Left colon (tissue), 2 donors: ENCODE measurements around the gene ISM2. TPM values are rescaled to one million over a fixed set of nuclear protein-coding genes. Genes with fewer than 3 reads are reported as not detected.

ENCODE experiments used
- ATAC-seq: fragments of 200-7000 bp; cut with Tn5 transposase; one replicate; pipeline ENCODE4 v1.9.1; 2020; ENCODE audit warnings: mild to moderate bottlenecking, moderate library complexity
- DNase-seq, 2 donors: peaks; one replicate each; pipeline ENCODE4 v3.0.0-alpha.2; 2020
- intact Hi-C, 2 donors: fragments of 100-400 bp; cut with DNase I in 1 of 2; cut with micrococcal nuclease in 1 of 2; formaldehyde crosslinking; loops; one replicate each; pipeline versions ENCODE4 v1.11.2 to v1.14.0; 2022; cut with DNase I, micrococcal nuclease
- total RNA-seq, 2 donors: library from RNA; stranded (reverse); fragmentation: NEBNext Ultra II Directional; extraction: Animal tissue kit (Norgen Biotek cat#: 25700); gene quantifications; one replicate each; pipeline ENCODE4 v1.2.1, GENCODE V29; 2021
- donor health status: DM: no; HTN: no; CAD: no.
- donor health status: DM: yes; HTN: yes; CAD: no.

ISM2 gene
- total RNA-seq, 2 donors from 2014 or later, result 0.14 TPM; not detected in 1

DNA sequence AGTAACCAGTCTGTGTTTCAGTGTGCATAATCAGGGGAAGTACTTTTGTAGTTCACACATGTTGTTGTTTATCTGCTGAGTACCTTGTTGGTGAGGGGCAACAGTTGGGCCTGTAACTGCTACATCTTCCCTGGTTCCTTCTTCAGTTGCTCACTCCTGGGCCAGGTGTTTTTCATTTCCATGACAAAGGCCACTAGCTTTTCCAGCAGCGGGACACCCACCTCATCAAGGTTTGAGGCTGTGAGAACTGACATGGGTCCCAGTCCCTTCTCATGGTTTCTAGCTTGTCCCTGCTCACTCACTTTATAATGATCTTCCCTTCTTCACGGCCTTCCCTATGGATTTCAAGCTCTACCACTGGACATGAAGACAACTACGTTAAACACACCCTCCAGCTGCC, 73.8 kb downstream of the ISM2 start:
- intact Hi-C loops, result no loop called here
- no peak for DNase-seq
- no peak for ATAC-seq

Other genes starting within 250 kb of the ISM2 start
- under 1 TPM in 1 of 2 donors, not detected in 1; 0.31 TPM for gene NGB, start 227.6 kb downstream of the ISM2 start, total RNA-seq
- gene POMT2, start 177.9 kb downstream of the ISM2 start, total RNA-seq, result 10 to 100 TPM; 15.9 to 24.0 TPM
- 10 to 100 TPM; 30.7 to 34.4 TPM for gene GSTZ1, start 177.8 kb downstream of the ISM2 start, total RNA-seq
- 1 to 10 TPM; 7.4 TPM for gene TMED8, start 121.7 kb downstream of the ISM2 start, total RNA-seq
- gene SAMD15, start 121.4 kb downstream of the ISM2 start, total RNA-seq, result under 1 TPM; 0.31 to 0.36 TPM
- gene NOXRED1, start 75.3 kb downstream of the ISM2 start, total RNA-seq, result under 1 TPM; 0.45 to 0.46 TPM
- gene VIPAS39, start 41.2 kb downstream of the ISM2 start, total RNA-seq, result 10 to 100 TPM; 13.3 to 18.8 TPM
- 10 to 100 TPM; 83.3 to 86.3 TPM for gene AHSA1, start 40.7 kb downstream of the ISM2 start, total RNA-seq
- 10 to 100 TPM; 59.8 to 72.3 TPM for gene SPTLC2, start 117.8 kb upstream of the ISM2 start, total RNA-seq
- 10 to 100 TPM; 11.4 to 14.4 TPM for gene ALKBH1, start 209.2 kb upstream of the ISM2 start, total RNA-seq
- 100 to 1,000 TPM in 1 of 2 donors, 10 to 100 TPM in 1; 84.5 to 124 TPM for gene SLIRP, start 209.3 kb upstream of the ISM2 start, total RNA-seq